Uterus (tissue), 2 donors: ENCODE measurements around the gene ZCCHC14.

ENCODE experiments used
- CTCF ChIP-seq, 4 experiments: fragments of 200-600 bp in 2 of 4; fragments of 450-650 bp in 2 of 4; sonication (generic) in 2 of 4; IDR thresholded peaks; one replicate each; pipeline ENCODE4 v1.5.1; 2016 to 2019; ENCODE audit warnings: antibody characterized with exemption in 4 of 4, mild to moderate bottlenecking in 2 of 4, moderate library complexity in 1 of 4
- POLR2A ChIP-seq, 2 donors: fragments of 450-650 bp; IDR thresholded peaks; one replicate each; pipeline ENCODE4 v1.6.1; 2016; ENCODE audit warnings: antibody characterized with exemption in 2 of 2, mild to moderate bottlenecking in 1 of 2, moderate library complexity in 1 of 2

- TF ChIP-seq POLR2A (IDR thresholded peaks at IDR 0.05) (no peak), CTCF (IDR thresholded peaks at IDR 0.05) (no peak)
Observed at GRCh38 chr16:87528690-87529579, 36.1 kb upstream of the ZCCHC14 start.
